WI38 (cell line): ENCODE data around the gene RNFT2.
"Not testable (repeated sequence)": the region's sequence is repeated elsewhere in the genome, so short reads cannot be mapped to it uniquely, and the experiment has no call there.

Source experiments
- H3K4me3 ChIP-seq: 2 replicates; pipeline ENCODE4 v1.5.1; 2011; ENCODE audit warnings: low read depth, mild to moderate bottlenecking, control low read depth, low read length
- CTCF ChIP-seq: IDR thresholded peaks from 2 replicates; pipeline ENCODE4 v1.5.1; 2012; ENCODE audit warnings: low read depth, mild to moderate bottlenecking, control low read depth, low read length

RNFT2 gene

GRCh38 chr12:116780942-116781341 lies 42.8 kb downstream of the RNFT2 start:
- no peak for TF ChIP-seq CTCF
- no peak overlapping the region for H3K4me3 ChIP-seq

- TF ChIP-seq CTCF: no peak
Measured at GRCh38 chr12:116783525-116784237, 45.6 kb downstream of the RNFT2 start.

GRCh38 chr12:116784238-116784612 lies 46.1 kb downstream of the RNFT2 start:
- no peak for TF ChIP-seq CTCF
- no peak overlapping the region for H3K4me3 ChIP-seq

More at GRCh38 chr12:116783525-116784237, 45.6 kb downstream of the RNFT2 start:
- H3K4me3 ChIP-seq: no peak overlapping the region

- not testable (repeated sequence) for H3K4me3 ChIP-seq
Measured at GRCh38 chr12:116789562-116789961, 51.4 kb downstream of the RNFT2 start.

GRCh38 chr12:116790066-116790465 lies 52.0 kb downstream of the RNFT2 start:
- TF ChIP-seq CTCF: no peak
- H3K4me3 ChIP-seq: no peak overlapping the region

- no peak overlapping the region for H3K4me3 ChIP-seq
- no peak for TF ChIP-seq CTCF
Measured at GRCh38 chr12:116792403-116792802, 54.3 kb downstream of the RNFT2 start.

- H3K4me3 ChIP-seq: no peak overlapping the region
- TF ChIP-seq CTCF: no peak
Measured at GRCh38 chr12:116794725-116795124, 56.6 kb downstream of the RNFT2 start.

GRCh38 chr12:116797885-116798284 lies 59.8 kb downstream of the RNFT2 start:
- no peak for TF ChIP-seq CTCF
- H3K4me3 ChIP-seq: no peak overlapping the region
